GM19372 (cell line): ENCODE results near the gene KRTAP9-1.
"Not testable (repeated sequence)": the region's sequence is repeated elsewhere in the genome, so short reads cannot be mapped to it uniquely, and the experiment has no call there.

Source experiments
- ATAC-seq: cut with Tn5 transposase; IDR thresholded peaks from one replicate; pipeline ENCODE4 v1.9.1; 2021; ENCODE audit warnings: mild to moderate bottlenecking, low read depth, moderate library complexity; ENCODE audit not compliant: unreplicated experiment

Gene KRTAP9-1, protein sequence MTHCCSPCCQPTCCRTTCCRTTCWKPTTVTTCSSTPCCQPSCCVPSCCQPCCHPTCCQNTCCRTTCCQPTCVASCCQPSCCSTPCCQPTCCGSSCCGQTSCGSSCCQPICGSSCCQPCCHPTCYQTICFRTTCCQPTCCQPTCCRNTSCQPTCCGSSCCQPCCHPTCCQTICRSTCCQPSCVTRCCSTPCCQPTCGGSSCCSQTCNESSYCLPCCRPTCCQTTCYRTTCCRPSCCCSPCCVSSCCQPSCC

DNA sequence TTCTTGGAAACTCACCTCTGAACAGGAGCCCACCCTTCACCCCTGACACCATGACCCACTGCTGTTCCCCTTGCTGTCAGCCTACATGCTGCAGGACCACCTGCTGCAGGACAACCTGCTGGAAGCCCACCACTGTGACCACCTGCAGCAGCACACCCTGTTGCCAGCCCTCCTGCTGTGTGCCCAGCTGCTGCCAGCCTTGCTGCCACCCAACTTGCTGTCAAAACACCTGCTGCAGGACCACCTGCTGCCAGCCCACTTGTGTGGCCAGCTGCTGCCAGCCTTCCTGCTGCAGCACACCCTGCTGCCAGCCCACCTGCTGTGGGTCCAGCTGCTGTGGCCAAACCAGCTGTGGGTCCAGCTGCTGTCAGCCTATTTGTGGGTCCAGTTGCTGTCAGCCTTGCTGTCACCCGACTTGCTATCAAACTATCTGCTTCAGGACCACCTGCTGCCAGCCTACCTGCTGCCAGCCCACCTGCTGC is at the start of gene KRTAP9-1:
KRTAP9-1 (plus strand) TSS at position 51 of the 482 bp plus-strand sequence; CDS start at position 51, 0 bp downstream.
- ATAC-seq = not testable (repeated sequence)

DNA sequence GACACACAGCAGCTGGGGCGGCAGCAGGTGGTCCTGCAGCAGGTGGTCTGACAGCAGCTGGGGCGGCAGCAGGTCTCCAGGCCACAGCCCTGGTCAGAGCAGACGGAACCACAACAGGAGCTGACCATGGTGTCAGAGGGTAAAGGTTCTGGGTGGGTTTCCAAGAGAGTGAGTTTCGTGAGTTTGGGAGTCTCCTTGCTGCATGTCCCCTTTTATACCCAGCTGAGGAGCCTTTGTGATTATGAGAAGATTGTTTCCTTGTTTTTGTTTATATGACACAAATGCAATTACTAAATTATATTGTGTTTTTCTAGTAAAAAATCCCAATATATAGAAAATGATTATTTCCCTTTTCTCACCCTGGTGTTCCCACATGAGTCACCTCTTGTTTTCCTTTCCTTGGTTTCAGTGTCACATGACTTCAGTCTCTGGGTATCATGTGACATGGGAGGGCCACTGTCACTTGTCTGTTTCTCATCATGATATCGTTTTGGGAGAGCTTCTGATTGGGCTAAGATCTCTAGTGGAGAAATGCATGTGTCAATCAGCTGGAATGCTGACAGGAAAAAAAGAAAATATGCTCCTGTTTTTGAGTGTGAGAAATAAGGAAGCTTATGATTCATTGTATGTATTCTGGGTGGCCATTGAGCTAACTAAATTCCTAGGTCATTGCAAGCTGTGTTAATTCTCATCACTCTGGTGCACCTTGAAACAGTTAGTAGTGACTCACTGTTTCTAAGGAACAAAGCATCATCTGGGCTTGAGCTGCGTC is 49.1 kb upstream of the KRTAP9-1 start, which contains the start of gene KRTAP4-6:
KRTAP4-6 (minus strand) TSS at position 185 of the 772 bp plus-strand sequence; CDS start at position 128, 57 bp downstream.
- ATAC-seq = no peak

DNA sequence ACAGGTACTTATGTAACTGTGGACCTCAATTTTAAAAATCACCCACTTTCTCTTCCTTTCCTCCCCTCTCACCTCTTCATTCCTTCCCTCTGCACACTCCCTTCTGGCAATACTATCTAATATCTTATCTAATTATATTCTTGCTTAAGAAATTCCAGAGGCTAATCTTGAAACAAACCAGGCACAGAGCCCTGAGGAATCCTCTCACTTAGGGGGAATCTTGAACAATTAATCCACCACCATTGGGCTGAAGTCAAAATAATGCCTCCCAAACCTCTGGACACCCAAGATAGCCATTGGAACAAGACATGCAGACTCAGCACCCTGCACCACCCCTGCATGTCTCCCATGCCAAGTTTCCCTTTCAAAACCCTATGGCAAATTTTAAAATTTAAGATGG is 48.3 kb upstream of the KRTAP9-1 start:
- ATAC-seq = no peak

- ATAC-seq = no peak
Observed at GRCh38 chr17:41144846-41145245, 44.8 kb upstream of the KRTAP9-1 start.

- no peak for ATAC-seq
Observed at GRCh38 chr17:41145261-41145660, 44.4 kb upstream of the KRTAP9-1 start.

- no peak for ATAC-seq
Observed at GRCh38 chr17:41147531-41148204, 42.0 kb upstream of the KRTAP9-1 start.

GRCh38 chr17:41148971-41149651 is 40.6 kb upstream of the KRTAP9-1 start:
- not testable (repeated sequence) for ATAC-seq

GRCh38 chr17:41149652-41149985 is 40.1 kb upstream of the KRTAP9-1 start, which contains the start of gene KRTAP4-5:
KRTAP4-5 (minus strand) TSS chr17:41149825; CDS start chr17:41149767, 58 bp downstream.
- no peak for ATAC-seq

- ATAC-seq = no peak
Observed at GRCh38 chr17:41150026-41150425, 39.7 kb upstream of the KRTAP9-1 start.

DNA sequence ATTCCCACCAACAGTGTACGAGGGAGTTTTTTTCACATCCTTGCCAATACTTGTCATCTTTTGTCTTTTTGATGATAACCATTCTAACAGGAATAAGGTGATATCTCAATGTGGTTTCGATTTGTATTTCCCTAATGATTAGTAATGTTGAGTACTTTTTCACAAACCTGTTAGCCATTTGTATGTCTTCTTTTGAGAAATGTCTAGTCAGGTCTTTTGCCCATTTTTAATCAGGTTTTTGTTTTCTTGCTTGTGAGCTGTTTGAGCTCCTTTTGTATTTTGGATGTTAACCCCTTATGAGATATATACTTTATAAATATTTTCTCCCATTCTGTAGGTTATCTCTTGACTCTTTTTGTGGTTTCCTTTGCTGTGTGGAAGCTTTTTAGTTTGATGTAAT is 38.2 kb upstream of the KRTAP9-1 start:
- ATAC-seq = no peak

DNA sequence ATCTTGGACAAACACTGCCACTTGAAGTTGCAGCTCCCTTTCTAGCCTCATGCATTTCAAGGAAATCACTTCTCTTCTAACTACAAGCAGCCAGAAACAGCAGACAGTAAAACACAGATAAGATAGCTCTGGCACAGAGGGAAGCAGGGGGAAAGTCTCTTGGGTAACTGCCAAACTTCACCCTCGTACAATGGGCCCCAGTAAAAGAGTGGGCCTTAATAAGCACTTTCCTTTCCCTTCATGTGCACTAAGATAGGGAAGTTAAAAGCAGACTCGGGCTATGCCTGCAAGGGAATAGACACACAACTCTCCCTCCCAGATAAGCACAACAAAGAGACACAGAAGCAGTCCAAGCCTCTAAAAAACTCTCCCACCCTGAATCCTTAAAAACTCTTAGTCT is 35.8 kb upstream of the KRTAP9-1 start:
- no peak for ATAC-seq

GRCh38 chr17:41160190-41160589 is 29.5 kb upstream of the KRTAP9-1 start:
- ATAC-seq = not testable (repeated sequence)

DNA sequence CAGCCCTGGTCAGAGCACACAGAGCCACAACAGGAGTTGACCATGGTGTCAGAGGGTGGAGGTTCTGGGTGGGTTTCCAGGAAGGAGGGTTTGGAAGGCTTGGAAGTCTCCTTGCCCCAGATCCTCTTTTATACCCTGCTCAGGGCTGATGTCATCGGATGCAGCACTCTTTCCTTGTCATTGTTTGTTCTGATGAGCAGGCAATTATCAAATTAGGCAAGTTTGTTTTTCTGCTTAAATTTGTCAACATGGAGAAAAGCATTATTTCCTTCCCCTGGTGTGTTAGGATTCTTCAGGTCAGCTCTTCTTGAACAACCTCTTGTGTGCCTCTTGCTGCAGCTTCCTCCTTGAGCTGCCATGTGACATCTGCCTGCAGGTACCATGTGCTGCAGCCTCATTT is 29.0 kb upstream of the KRTAP9-1 start, which contains the start of gene KRTAP4-4:
KRTAP4-4 (minus strand) TSS at position 101 of the 400 bp plus-strand sequence; CDS start at position 44, 57 bp downstream.
- ATAC-seq = no peak

DNA sequence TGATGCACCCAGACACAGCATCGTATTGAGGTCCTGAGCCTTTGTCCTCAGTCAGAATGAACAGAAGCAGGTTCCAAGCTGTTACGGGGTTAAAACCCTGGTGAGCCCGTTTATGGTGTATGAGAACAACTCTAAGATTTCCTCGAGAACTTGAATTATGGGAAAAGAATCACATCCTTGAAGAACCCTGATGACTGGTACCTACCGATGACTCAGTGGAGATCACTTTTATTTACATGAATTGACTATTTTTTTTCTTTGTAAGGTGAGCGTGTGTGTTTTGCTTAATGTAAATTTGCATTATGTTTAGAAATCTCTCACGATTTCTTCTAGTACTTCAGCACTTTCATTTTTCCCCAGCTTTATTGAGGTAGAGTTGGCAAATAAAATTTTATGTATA is 25.9 kb upstream of the KRTAP9-1 start:
- ATAC-seq = no peak

DNA sequence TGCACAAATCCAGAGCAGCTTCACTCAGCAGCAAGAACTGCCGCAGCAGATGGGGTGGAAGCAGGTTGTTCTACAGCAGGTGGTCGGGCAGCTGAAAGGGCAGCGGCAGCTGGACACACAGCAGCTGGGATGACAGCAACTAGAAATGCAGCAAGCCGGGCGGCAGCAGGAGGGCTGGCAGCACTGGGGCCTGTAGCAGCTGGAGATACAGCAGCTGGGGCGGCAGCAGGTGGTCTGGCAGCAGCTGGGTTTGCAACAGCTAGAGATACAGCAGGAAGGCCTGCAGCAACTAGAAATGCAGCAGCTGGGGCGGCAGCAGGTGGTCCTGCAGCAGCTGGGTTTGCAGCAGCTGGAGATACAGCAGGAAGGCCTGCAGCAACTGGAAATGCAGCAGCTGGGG is 22.1 kb upstream of the KRTAP9-1 start:
- ATAC-seq = no peak

DNA sequence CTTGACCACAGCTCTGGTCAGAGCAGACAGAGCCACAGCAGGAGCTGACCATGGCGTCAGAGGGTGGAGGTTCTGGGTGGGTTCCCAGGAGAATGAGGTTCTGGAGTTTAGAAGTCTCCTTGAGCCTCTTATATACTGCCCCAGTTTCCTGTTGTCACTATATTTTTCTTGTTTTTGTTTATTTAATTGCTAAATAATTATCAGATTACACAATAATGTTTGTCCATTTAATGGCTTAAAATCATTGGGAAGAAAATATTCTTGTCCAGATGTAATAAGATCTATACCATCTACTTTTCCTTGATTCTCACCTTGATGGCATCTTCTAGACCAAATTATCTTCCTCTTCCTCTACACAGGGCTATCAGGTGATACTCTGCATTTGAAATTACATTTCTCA is 21.6 kb upstream of the KRTAP9-1 start, which contains the start of gene KRTAP4-3:
KRTAP4-3 (minus strand) TSS at position 101 of the 400 bp plus-strand sequence; CDS start at position 52, 49 bp downstream.
- no peak for ATAC-seq

DNA sequence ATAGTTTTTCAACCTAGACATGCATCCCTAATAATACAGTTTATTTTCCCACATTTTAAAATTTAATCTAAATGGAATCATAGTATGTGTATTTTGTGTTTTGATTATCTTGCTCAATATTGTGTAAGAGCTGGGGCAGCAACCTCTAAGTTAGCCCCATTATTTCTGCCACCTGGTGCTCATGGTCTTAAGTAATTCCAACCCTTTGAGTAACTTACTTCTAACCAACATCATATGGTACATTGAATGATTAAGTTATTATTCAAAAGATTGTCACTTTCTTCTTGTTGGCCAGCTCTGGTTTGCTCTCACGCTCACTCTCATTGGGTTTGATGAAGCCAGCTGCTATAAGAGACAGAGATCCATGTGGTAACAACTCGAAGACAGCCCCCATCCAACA is 17.8 kb upstream of the KRTAP9-1 start:
- no peak for ATAC-seq

- ATAC-seq = no peak
Observed at GRCh38 chr17:41176744-41177387, 12.8 kb upstream of the KRTAP9-1 start.

GRCh38 chr17:41177727-41178271 is 11.9 kb upstream of the KRTAP9-1 start, which contains the start of gene KRTAP4-2:
KRTAP4-2 (minus strand) TSS chr17:41178221; CDS start chr17:41178164, 57 bp downstream.
- ATAC-seq = no peak
